HuH-7.5 (cell line): ENCODE results near the gene CFP.
"Not testable (repeated sequence)": the region's sequence is repeated elsewhere in the genome, so short reads cannot be mapped to it uniquely, and the experiment has no call there.

Experiments used
- DNase-seq: peaks from one replicate; pipeline ENCODE4 v3.0.0; 2011; ENCODE audit warnings: low spot score

The CFP gene

DNA sequence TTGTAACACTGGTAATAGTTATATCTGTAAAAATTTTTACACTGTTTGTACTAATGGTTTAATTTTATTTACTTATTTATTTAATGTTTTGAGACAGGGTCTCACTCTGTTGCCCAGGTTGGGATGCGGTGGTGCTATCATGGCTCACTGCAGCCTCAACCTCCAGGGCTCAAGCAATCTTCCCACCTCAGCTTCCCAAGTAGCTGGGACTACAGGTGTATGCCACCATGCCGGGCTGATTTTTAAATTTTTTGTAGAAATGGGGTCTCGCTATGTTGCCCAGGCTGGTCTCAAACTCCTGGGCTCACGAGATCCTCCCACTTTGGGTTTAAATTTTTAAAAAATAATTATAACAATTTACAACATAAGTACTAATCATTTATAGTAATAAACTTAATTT, 26.6 kb downstream of the CFP start:
- DNase-seq, result not testable (repeated sequence)

DNA sequence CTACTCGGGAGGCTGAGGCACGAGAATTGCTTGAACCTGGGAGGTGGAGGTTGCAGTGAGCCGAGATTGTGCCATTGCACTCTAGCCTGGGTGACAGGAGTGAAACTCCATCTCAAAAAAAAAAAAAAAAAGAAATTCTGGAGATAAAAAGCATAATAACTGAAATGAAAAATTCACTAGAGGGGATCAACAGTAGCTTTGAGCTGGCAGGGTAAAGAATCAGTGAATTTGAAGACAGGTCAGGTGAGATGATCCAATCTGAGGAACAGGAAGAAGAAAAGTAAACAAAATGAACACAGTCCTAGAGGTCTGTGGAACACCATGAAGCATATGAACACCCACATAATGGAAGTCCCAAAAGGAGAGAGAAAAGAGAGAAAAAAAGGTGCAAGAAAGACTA, 32.5 kb downstream of the CFP start:
- no peak for DNase-seq

DNA sequence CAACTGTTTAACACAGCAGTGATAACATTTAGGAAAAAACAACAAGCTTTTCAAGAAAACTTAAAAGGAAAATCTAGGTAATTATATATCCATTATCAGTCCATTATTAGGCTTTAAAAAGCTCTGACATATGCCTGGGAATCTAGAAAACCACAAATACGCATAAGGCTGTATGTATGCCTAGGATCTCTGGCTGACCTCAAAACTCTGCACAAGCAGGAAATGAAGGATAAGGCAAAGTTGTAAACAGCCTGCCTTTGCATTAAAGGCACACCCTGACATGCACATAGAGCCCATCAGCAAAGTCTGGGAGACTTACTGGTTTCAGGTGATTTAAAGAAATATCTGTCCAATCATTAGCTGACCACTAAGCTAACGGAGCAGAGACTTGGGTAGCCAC, 33.5 kb downstream of the CFP start:
- DNase-seq, result no peak

DNA sequence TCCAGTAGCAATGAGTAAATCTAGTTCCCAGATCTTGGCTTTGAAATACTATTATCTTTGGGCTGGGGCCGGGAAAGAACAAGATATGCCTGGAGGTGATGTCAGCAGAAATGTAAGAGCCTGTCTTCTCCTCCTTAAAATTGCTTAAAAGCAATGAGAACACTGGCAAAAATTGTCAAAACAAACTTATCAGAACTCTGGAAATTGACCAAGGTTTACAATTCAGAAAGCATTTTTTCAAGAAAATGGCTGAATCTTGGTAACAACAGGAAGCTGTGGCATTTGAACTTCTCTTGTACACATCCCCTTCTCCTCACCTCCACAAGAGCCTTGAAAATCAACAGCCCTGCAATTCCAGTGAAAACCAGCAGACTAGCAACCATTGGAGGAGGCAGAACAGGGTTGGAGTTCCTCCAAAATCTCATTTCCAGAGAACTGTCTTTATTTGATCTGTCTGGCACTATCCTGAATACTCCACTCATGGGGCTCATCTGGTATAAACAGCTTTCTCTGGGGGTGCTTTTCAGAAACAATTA, 33.9 kb downstream of the CFP start:
- DNase-seq, result no peak

DNA sequence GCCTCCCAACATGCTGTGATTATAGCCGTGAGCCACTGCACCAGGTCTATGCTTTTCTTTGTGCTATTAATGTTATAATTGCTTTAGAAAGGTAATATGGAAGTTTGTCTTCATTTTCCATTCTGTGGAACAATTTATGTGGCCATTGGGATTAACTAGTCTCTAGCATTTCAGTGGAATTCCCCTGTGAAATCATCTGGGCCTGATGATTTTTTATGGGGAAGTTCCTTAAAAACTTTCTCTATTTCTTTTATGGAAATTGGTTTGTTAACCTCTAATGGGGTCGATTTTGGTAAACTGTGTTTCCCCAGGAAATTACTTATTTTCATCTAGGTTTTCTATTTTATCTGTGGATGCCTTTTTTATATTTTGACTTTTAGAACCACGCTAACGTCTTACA, 36.2 kb downstream of the CFP start:
- no peak for DNase-seq

DNA sequence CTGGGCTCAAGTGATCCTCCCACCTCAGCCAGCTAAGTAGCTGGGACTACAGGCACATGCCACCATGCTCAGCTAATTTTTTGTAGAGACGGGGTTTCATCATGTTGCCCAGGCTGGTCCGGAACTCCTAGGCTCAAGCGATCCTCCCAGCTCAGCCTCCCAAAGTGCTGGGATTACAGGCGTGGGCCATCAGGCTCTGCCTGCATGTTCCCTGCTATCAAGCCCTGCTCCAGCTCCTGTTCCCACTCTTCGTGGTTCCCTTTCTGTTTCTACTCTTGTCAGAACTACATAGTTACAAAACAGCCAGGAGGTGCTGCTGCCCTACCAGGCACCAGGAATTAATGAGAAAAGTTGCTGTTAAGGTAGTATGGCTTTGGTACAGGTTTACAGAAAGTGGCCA, 38.7 kb downstream of the CFP start:
- DNase-seq, result no peak

DNA sequence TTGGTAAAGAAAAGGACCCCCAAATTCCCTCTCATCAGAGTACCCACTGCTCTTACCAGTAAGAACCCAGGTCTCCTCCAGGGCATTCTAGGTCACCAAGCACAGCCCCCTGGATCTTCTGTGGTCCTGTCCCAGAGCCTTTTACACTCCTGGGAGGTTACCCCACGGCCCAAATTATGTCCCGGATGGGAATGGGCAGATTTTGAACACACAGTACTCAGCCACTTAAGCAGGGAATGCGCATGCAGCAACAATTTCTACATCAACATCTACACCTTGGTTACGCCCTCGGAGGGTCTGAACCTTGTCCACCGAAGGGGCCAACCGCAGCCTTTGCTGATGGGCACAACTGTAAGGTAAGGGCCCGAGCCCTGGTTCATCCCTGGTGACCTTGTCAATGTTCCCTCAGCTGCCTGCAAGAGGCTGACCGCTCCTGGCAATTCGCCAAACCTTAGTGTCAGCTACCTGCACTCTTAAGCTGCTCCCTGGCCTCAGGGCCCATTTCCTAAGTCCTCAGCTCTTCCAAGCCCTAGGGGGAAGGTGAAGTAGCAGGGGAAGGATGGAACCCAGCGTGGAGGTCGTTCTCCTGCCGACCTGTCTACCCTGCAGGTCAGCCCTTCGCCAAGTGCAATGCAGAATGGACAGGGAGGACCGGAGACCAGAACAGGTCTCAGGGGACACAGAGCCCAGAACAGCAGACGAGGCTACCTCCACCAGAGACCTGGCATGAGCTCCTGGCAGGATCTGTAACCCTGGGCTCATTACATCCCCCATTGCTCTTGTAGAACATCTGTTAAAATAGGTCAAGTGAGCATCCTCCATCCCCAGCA, 41.6 kb downstream of the CFP start:
- no peak for DNase-seq

DNA sequence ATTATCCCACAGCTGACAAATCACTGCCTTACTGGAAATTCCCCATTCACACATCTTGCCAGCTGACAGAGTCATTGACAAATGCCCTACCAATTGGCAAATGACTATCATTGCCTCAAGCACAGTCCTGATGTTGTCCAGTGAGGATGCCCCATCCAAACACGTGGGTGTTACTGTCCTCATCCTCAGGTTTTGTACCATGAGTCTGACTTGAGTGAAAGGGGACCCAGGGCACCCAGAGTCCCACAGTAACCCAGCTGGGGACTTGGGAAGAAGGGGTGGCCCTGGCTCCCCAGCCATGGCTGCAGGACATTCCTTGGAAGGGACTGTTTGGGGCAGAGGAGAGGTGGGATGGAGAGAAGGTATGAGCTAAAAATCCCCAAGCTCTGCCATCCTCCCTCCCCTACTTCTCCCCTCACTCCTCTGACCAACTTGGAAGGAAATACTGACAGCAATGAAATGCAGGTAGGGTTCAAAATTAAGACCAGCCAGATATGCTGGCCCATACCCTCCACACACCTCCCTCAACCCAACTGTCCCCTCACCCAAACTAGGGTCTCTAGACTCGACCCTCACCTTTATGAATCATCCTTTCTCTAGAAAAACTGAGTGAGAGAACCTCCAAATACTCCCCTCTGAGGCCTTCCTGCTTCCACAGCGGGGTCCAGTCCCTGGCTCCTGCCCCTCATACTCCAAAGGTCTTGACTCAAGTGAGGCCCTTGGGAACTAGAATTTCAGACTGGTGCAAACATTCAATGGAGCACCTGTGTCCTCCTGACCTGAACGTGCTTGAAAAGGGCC, 42.4 kb downstream of the CFP start:
- no peak for DNase-seq

DNA sequence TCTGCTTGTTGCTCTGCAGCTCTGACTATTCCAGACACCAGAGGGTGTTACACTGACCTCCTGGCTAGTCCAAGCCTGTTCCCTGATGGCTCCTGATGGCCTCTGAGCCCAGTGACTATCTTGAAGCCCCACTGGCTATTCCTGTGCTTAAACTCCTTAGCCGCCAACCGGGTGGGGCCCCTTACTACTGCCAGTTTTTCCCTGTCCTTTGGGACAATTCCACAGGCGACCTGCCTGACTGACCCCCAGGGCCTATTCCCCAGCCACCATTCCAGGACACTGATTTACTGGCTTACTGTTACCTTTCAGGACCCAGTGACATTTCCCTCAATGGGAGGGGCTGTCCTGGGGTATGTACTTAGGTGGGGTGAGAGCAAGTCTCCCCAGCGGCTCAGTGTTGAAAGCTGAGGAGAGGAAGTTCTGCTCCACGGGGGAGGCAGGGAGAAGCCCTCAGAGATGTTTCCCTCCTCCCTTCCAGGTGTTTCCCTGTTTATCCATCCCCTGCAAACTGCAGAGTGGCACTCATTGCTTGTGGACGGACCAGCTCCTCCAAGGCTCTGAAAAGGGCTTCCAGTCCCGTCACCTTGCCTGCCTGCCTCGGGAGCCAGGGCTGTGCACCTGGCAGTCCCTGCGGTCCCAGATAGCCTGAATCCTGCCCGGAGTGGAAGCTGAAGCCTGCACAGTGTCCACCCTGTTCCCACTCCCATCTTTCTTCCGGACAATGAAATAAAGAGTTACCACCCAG, 43.5 kb downstream of the CFP start:
- DNase-seq, result no peak

DNA sequence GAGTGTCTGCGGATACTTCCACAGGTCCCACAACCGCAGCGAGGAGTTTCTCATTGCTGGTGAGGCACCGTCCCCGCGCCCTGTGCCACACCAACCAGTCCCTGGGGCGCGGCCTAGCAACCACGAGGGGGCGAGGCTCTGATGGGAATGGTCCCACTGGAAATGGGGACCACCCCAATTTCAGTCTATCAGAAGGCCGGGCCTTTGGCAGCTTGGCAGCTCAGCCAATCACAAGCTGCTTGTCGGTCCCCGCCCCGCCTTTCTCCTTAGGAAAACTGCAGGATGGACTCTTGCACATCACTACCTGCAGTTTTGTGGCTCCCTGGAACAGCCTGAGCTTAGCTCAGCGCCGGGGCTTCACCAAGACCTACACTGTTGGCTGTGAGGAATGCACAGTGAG, 44.5 kb downstream of the CFP start:
- DNase-seq, result no peak

DNA sequence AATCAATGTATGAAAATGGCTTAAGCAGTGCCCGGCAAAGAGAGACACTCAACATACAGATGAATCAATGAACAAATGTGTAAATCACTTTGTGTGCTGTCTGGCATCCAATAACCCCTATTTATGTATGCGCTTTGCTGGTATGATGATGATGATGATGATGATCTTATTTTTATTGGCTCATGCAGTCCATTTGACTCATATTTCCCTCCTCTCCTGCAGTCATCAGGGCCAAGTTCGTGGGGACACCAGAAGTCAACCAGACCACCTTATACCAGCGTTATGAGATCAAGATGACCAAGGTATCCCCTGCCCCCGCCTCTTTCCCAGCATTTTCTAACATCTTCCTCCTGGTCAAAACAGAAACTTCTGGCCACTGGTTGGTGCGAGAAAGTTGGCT, 45.0 kb downstream of the CFP start:
- no peak for DNase-seq

DNA sequence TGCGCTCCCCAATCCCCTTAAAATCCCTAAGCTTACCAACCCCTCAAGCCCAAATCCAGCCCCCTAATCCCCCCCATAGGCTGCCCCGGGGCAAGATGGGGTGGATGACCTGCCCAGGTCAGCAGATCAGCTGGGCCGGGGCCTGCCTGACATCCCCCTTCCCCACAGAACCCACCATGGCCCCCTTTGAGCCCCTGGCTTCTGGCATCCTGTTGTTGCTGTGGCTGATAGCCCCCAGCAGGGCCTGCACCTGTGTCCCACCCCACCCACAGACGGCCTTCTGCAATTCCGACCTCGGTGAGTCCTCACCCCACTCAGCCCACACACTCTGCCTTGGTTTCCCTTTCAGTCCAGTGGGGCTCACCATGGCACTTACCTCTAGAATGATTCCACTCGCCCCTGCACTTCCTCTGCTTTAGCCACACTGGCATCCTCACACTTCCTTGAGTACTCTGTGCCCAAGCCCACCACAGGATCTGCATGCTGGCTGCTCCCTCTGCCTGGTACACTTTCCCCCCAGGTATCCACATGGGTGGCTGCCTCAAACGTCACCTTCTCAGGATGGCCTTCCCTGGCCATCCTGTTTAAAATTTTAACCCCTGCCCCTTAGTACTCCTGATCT, 46.4 kb downstream of the CFP start:
- DNase-seq, result no peak

DNA sequence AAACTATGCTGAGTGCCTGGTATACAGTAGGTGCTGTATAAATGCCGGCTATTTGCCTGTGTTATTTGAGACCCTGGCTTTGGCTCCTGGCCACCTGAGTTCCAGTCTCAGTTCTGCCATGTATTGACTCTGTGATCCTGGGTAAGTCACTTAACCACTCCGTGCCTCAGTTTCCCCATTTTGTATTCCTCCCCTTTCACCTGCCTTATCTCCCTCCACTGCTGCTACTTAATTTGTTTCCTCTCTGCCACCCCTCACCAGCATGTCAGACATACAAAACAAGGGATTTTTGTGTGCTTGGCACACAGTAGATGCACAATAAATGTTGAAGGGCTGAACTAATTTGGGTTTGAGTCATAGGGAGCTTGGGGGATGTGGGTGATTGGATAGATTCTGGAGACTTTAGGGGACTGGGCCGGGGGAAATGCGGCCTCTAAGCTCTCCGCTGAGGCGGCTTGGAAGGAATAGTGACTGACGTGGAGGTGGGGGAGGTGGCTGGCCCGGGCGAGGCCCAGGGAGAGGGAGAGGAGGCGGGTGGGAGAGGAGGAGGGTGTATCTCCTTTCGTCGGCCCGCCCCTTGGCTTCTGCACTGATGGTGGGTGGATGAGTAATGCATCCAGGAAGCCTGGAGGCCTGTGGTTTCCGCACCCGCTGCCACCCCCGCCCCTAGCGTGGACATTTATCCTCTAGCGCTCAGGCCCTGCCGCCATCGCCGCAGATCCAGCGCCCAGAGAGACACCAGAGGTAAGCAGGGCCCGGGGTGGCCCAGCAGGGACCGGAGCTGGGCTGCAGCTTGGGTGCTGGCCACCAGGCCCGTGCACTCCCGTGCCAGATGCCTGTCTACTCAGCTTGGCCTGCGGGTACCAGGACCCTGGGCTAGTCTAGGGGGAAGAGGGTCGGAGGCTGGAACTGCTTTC, 47.7 kb downstream of the CFP start, which contains the start of gene TIMP1:
TSS of gene TIMP1 (plus strand) at position 706 of the 917 bp plus-strand sequence. CDS start 980 bp downstream, outside the sequence.
- peak; percentile 31 for DNase-seq

DNA sequence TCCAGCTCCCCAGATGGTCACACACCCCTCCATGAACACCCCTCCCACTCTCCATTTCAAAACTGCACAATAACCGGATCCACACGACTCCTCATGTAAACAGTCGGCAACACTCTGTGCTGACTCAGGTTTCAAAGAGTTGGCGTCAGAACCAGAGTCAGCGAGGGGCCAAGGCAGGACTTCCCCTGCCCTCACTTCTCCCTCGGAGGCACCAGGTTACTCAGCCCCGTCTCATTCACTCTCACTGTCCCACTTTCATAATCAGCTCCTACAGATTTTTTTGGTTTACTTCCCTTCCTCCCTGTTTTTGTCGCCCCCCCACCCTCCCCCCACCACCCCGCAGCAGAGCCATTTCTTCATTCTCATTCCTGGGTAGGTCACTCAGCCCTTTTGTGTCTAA, 50.2 kb downstream of the CFP start:
- DNase-seq, result no peak

DNA sequence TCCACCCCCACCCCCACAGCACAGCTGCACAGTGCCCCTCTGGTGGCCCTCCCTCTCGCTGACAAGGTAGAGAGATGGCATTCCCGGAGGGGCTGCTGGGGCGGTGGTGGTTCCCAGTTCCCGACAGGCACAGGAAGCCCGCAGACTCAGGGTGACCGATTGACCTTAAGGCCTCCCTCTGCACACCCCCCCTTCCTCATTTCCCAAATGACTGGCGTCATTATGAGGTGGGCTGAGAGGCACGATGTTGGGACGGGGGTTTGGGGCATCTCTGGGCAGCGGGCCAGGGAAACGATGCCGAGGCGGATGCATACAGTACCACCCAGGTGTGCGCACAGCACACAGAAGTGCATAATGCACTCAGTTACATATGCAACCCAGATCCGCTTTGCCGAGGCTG, 51.0 kb downstream of the CFP start:
- no peak for DNase-seq

DNA sequence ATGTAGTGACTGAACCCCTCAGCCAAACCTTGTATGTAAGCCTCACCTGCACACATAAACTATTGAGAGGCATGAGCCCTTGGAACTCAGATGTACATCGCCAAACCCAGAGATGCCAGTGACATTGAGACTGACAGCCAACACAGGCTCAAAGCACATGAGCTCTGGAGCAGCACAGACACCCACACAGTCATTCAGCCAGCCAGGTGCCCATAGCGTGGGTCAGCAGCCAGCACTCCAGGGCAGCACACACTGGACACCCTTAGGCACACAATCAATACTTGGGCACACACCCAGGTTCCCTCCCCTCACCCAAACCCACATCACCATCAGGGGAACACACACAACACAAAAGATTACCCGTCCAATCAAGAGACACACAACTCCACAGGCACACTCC, 51.8 kb downstream of the CFP start:
- DNase-seq, result no peak

DNA sequence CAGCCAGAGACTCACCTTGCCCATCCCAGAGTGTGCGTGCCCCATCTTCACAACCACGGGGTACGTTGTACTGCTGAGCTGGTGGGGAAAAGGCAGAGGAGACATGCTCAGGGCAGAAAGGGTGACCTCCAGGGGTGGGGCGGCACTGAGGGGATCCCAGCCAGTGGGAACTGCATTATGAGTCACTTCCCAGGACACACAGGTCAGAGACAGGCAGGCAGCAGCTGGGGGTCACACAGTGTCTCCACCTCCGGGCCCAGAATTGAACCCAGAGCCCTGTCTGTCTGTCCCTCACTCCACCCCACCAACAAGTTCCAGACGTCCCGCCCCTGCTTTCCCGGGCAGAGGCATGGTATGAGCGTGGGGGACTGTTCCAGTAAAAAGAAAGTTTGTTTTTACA, 52.3 kb downstream of the CFP start:
- DNase-seq, result no peak

DNA sequence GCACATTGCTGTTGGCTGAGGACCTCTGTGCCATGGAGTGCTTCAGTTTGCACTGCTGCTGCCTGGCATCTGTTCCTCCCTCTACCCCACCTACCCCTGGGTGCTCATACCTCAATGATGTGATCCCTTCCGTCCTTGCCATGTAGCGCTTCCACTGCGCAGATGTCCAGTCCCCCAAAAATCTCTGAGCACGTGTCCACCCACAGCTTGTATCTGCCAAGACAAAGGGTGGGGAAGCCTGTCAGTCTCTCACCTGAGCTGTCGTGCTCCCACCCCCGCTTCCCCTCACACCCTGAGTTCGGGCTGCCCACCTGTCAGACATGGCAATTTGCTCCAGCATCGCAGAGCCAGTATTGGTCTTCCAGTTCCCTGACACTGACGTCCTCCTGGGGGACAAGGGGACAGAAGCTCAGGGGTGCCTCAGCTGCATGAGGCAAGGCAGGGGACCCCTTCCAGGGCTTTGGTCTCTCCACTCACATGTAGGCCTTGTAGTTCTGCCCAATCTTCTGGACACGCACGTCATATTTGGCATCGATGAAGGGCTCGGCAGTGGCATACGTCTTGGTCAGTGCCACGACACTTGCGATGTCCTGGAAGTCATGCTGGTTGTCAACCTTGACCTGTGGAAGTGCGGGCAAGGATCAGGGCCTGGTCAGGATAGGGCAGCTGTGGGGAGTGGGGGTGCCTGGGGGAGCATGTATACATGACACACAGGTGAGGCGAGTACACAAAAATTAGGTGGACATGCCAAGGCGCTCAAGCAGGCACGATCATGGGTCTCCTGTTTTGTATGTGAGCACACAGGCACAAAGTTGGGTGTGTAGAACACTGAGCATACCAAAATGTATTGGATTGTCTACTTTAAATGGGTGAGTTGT, 53.5 kb downstream of the CFP start:
- DNase-seq, result no peak

DNA sequence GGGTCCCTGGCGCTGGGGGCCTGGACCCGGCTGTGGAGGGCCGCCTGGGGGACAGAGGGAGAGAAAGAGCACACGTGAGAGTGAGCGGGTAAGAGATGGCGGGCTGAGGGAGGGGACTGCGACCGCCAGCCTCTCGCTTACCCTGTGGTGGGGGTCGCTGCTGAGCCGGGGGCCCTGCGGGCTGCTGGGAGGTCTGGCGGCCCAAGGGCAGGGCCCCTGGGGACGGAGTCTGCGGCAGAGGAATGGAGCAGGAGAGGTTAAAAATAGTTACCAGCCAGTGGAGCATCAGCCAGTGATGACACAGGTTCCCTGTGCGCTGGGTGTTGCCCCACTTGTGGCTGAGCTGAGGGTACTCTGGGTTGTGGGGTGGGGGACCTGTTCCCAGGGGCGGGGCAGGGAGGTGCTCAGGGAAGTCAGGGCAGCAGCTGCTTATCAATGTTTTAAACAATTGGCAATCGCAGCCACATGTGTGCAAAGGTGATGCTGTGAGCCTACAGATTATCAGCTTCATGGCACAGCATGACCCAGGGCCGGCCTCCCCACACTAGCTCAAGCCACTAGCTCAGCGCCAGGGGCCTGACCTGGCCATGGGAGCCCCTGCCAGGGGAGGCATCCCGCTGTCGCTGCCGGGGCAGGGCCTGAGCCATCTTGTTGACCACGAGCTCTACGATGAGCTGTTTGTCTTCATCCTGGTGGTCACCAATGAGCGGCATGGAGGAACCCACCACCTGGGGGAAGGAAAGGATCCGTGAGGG, 55.0 kb downstream of the CFP start:
- no peak for DNase-seq
